ENCODE data around the gene CCL26.
"Not testable (repeated sequence)": the region's sequence is repeated elsewhere in the genome, so short reads cannot be mapped to it uniquely, and the experiment has no call there.

Gene CCL26

DNA sequence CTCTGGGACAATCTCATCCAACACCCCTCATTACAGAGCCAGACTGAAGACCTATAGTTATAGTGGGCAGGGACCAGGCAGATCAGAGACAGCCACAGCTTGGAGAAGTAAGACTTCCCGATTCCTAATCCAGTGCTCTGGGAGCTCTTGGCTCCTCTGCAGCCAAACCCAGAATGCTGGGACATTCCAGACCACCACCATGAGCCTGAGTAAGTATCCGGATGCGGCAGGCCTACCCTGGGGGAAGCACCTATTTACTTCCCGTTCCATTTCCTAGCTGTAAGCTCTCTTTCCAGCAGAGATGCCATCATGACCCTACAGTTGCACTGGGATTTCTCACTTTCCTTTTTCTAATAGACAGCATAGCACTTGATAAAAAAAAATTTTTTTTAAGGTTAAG is 49.6 kb downstream of the CCL26 start:
- TF ChIP-seq ZFX (IDR thresholded peaks at IDR 0.05; ENCODE audit: borderline replicate concordance) = no peak
- TF ChIP-seq, protein P1, sequence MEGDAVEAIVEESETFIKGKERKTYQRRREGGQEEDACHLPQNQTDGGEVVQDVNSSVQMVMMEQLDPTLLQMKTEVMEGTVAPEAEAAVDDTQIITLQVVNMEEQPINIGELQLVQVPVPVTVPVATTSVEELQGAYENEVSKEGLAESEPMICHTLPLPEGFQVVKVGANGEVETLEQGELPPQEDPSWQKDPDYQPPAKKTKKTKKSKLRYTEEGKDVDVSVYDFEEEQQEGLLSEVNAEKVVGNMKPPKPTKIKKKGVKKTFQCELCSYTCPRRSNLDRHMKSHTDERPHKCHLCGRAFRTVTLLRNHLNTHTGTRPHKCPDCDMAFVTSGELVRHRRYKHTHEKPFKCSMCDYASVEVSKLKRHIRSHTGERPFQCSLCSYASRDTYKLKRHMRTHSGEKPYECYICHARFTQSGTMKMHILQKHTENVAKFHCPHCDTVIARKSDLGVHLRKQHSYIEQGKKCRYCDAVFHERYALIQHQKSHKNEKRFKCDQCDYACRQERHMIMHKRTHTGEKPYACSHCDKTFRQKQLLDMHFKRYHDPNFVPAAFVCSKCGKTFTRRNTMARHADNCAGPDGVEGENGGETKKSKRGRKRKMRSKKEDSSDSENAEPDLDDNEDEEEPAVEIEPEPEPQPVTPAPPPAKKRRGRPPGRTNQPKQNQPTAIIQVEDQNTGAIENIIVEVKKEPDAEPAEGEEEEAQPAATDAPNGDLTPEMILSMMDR (IDR thresholded peaks at IDR 0.05) = no peak
- H3K27ac ChIP-seq = no peak overlapping the region

DNA sequence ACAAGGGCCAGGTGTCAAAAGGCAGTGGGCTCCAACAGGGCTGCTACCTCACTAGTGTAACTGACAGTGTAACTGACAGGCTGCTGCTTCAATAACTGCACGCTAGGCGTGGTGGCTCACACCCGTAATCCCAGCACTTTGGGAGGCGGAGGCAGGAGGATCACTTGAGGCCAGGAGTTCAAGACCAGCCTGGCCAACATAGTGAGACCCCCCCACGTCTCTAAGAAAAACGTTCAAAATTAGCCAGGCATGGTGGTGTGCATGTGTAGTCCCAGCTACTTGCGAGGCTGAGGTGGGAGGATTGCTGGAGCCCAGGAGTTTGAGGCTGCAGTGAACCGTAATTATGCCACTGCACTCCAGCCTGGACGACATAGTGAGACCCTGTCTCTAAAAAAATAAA is 50.1 kb downstream of the CCL26 start:
- H3K27ac ChIP-seq = not testable (repeated sequence)

DNA sequence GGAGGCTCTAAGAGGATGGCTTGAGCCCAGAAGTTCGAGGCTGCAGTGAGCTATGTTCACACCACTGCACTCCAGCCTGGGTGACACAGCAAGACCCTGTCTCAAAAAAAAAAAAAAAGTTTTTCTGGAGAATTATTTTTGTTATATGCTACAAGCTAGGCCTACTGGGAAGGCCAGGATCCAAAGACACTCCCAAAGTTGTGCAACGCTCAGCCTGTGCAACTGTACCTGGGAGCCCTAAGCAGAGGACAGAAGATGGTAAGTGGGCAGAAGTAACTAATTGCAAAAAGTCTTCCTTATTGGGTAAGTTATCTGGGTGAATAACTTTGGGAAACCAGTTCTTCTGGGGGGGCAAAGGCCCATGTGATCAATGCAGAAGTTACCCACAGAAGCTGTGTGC is 50.6 kb downstream of the CCL26 start:
- no peak overlapping the region for H3K27ac ChIP-seq
- TF ChIP-seq, protein P1 (IDR thresholded peaks at IDR 0.05) = no peak
- no peak for TF ChIP-seq ZFX (IDR thresholded peaks at IDR 0.05; ENCODE audit: borderline replicate concordance)

DNA sequence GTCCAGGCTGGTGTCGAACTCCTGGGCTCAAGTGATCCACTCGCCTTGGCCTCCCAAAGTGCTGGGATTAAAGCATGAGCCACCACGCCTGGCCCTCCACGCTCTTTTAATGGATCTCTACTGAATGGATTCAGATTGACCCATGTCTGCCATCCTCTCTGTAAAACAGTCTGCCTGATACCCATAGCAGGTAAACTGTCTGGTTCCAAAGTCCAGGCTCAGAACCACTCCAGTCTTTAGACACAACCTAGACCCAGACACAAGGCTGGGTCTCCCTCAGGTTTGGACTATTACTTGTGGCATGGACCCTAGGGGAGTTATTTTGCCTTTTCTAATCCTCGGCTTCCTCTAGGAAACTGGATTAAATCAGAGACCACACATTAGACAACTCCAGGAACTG is 52.4 kb downstream of the CCL26 start:
- no peak overlapping the region for H3K27ac ChIP-seq
- TF ChIP-seq, protein P1 (IDR thresholded peaks at IDR 0.05) = no peak
- no peak for TF ChIP-seq ZFX (IDR thresholded peaks at IDR 0.05; ENCODE audit: borderline replicate concordance)

Data from 22Rv1 (cell line).